RWPE1 (cell line): ENCODE results near the gene SLC2A13.
"Not testable (repeated sequence)": the region's sequence is repeated elsewhere in the genome, so short reads cannot be mapped to it uniquely, and the experiment has no call there.

ENCODE experiments used
- CTCF ChIA-PET: fragments of 350-600 bp; sonication (Branson Sonifier 250); formaldehyde crosslinking; extraction: SDS; loops from one replicate; lab custom pipeline; 2021; lab: Yijun Ruan, JAX
- POLR2A ChIA-PET: fragments of 400-600 bp; formaldehyde crosslinking; extraction: SDS; loops from one replicate; lab custom pipeline; 2020; ENCODE audit warnings: antibody characterized with exemption; ENCODE audit not compliant: low non-redundant PET; lab: Yijun Ruan, JAX
- DNase-seq: peaks from one replicate; pipeline ENCODE4 v3.0.0; 2012; ENCODE audit warnings: low spot score
- H3K27ac ChIP-seq: fragments of 450-650 bp; 2 replicates; pipeline ENCODE4 v1.5.1; 2017
- CTCF ChIP-seq: fragments of 450-650 bp; conservative IDR thresholded peaks from 2 replicates; pipeline ENCODE4 v1.5.1; 2017; ENCODE audit warnings: low read depth, mild to moderate bottlenecking

The SLC2A13 gene

GRCh38 chr12:39897315-39897714 lies 208.6 kb downstream of the SLC2A13 start:
- CTCF ChIA-PET = no interaction called here
- DNase-seq = no peak
- no peak overlapping the region for H3K27ac ChIP-seq
- POLR2A ChIA-PET = no interaction called here
- TF ChIP-seq CTCF = no peak

GRCh38 chr12:39893388-39893787 lies 212.5 kb downstream of the SLC2A13 start:
- H3K27ac ChIP-seq, CTCF ChIA-PET, DNase-seq, POLR2A ChIA-PET: not testable (repeated sequence)

GRCh38 chr12:39892146-39892545 lies 213.7 kb downstream of the SLC2A13 start:
- no peak overlapping the region for H3K27ac ChIP-seq
- CTCF ChIA-PET = no interaction called here
- TF ChIP-seq CTCF = no peak
- POLR2A ChIA-PET = no interaction called here
- no peak for DNase-seq

- POLR2A ChIA-PET = no interaction called here
- no peak for DNase-seq
- TF ChIP-seq CTCF = no peak
- no peak overlapping the region for H3K27ac ChIP-seq
- CTCF ChIA-PET = no interaction called here
Observed at GRCh38 chr12:39887856-39888255, 218.0 kb downstream of the SLC2A13 start.

GRCh38 chr12:39886106-39886505 lies 219.8 kb downstream of the SLC2A13 start:
- ChIA-PET POLR2A (no interaction called here), CTCF (no interaction called here)
- no peak overlapping the region for H3K27ac ChIP-seq
- TF ChIP-seq CTCF = no peak
- no peak for DNase-seq

GRCh38 chr12:39884616-39885125 lies 221.2 kb downstream of the SLC2A13 start:
- CTCF ChIA-PET = no interaction called here
- no peak for TF ChIP-seq CTCF
- DNase-seq = no peak
- H3K27ac ChIP-seq = no peak overlapping the region
- POLR2A ChIA-PET = no interaction called here

GRCh38 chr12:39883411-39883810 lies 222.5 kb downstream of the SLC2A13 start:
- TF ChIP-seq CTCF = no peak
- no peak overlapping the region for H3K27ac ChIP-seq
- DNase-seq = no peak
- POLR2A ChIA-PET = no interaction called here
- CTCF ChIA-PET = no interaction called here
